Endothelial cell (in vitro differentiated cells): ENCODE results near the gene ANGPTL5. TPM values are rescaled to one million over a fixed set of nuclear protein-coding genes. Genes with fewer than 3 reads are reported as not detected.
"Not testable (repeated sequence)": the region's sequence is repeated elsewhere in the genome, so short reads cannot be mapped to it uniquely, and the experiment has no call there.

ENCODE experiments used
- DNase-seq: peaks from one replicate; pipeline ENCODE4 v3.0.0; 2021; ENCODE audit warnings: low spot score
- H3K27ac Mint-ChIP-seq: one replicate; pipeline ENCODE4 v1.8.0; 2021; ENCODE audit warnings: mixed read lengths, inconsistent platforms; ENCODE audit not compliant: unreplicated experiment
- H3K27me3 Mint-ChIP-seq: one replicate; pipeline ENCODE4 v1.8.0; 2021; ENCODE audit warnings: mild to moderate bottlenecking, moderate library complexity, mixed read lengths, inconsistent platforms; ENCODE audit not compliant: unreplicated experiment
- H3K36me3 Mint-ChIP-seq: one replicate; pipeline ENCODE4 v1.8.0; 2021; ENCODE audit warnings: mild to moderate bottlenecking, low read depth, mixed read lengths, inconsistent platforms; ENCODE audit not compliant: unreplicated experiment
- H3K4me1 Mint-ChIP-seq: one replicate; pipeline ENCODE4 v1.8.0; 2021; ENCODE audit warnings: mild to moderate bottlenecking, mixed read lengths, inconsistent platforms; ENCODE audit not compliant: unreplicated experiment
- H3K4me3 Mint-ChIP-seq: one replicate; pipeline ENCODE4 v1.8.0; 2021; ENCODE audit warnings: mild to moderate bottlenecking, mixed read lengths, inconsistent platforms; ENCODE audit not compliant: unreplicated experiment
- H3K9me3 Mint-ChIP-seq: one replicate; pipeline ENCODE4 v1.8.0; 2021; ENCODE audit warnings: mixed read lengths, inconsistent platforms; ENCODE audit not compliant: unreplicated experiment
- CTCF ChIP-seq: fragments of 200-600 bp; sonication (generic); IDR thresholded peaks from one replicate; pipeline ENCODE4 v1.5.0; 2021; ENCODE audit warnings: antibody characterized with exemption; ENCODE audit not compliant: unreplicated experiment
- long read RNA-seq: library from polyadenylated mRNA; unstranded; transcript quantifications from one replicate; pipeline ENCODE4 v2.0.0, GENCODE V29; 2020; ENCODE audit not compliant: unreplicated experiment
- total RNA-seq: library from RNA; stranded (reverse); fragmentation: NEBNext Ultra II Directional; extraction: Animal tissue kit (Norgen Biotek cat#: 25700); gene quantifications from one replicate; pipeline ENCODE4 v1.2.1, GENCODE V29; 2021; ENCODE audit not compliant: unreplicated experiment

The ANGPTL5 gene
- total RNA-seq = not detected
- long read RNA-seq, partial matches to known transcripts = 0 of 3 reads
- long read RNA-seq, other reads (novel, unspliced or antisense) = 3 of 3 reads

GRCh38 chr11:101916422-101916821 is at the start of gene ANGPTL5:
TSS of gene ANGPTL5 (minus strand) at chr11:101916522. CDS start at chr11:101907909, 8,613 bp downstream.
- no peak for DNase-seq
- no peak for TF ChIP-seq CTCF
- H3K27ac Mint-ChIP-seq = peak within 1 kb of the TSS; percentile 95
- peaks cover 4% of the 10 kb centered on the region for H3K36me3 Mint-ChIP-seq
- no peaks in the 10 kb centered on the region for H3K9me3 Mint-ChIP-seq
- peaks cover 15% of the 10 kb centered on the region for H3K27me3 Mint-ChIP-seq
- peak within 1 kb of the TSS; percentile 93 for H3K4me3 Mint-ChIP-seq
- H3K4me1 Mint-ChIP-seq = peaks cover 49% of the 10 kb centered on the region

GRCh38 chr11:101964200-101964599 is 47.9 kb upstream of the ANGPTL5 start:
- H3K27me3 Mint-ChIP-seq, H3K36me3 Mint-ChIP-seq, H3K4me3 Mint-ChIP-seq, H3K4me1 Mint-ChIP-seq, H3K9me3 Mint-ChIP-seq, DNase-seq, H3K27ac Mint-ChIP-seq: not testable (repeated sequence)

GRCh38 chr11:101960231-101960630 is 43.9 kb upstream of the ANGPTL5 start:
- H3K4me1 Mint-ChIP-seq = peaks cover 10% of the 10 kb centered on the region
- DNase-seq = no peak
- no peak overlapping the region for H3K27ac Mint-ChIP-seq
- H3K9me3 Mint-ChIP-seq = no peaks in the 10 kb centered on the region
- H3K4me3 Mint-ChIP-seq = no peak overlapping the region
- peaks cover 5% of the 10 kb centered on the region for H3K36me3 Mint-ChIP-seq
- H3K27me3 Mint-ChIP-seq = peaks cover 4% of the 10 kb centered on the region
- TF ChIP-seq CTCF = no peak

- DNase-seq = no peak
- Mint-ChIP-seq H3K4me1 (peaks cover 10% of the 10 kb centered on the region), H3K27ac (peak overlapping the region; percentile 55), H3K9me3 (no peaks in the 10 kb centered on the region), H3K27me3 (peaks cover 4% of the 10 kb centered on the region), H3K4me3 (no peak overlapping the region), H3K36me3 (peaks cover 5% of the 10 kb centered on the region)
- TF ChIP-seq CTCF = no peak
Observed at GRCh38 chr11:101955701-101956100, 39.4 kb upstream of the ANGPTL5 start.

GRCh38 chr11:101955278-101955677 is 39.0 kb upstream of the ANGPTL5 start:
- DNase-seq = no peak
- H3K9me3 Mint-ChIP-seq = no peaks in the 10 kb centered on the region
- no peak overlapping the region for H3K4me3 Mint-ChIP-seq
- H3K4me1 Mint-ChIP-seq = peaks cover 10% of the 10 kb centered on the region
- H3K27me3 Mint-ChIP-seq = peaks cover 4% of the 10 kb centered on the region
- no peak for TF ChIP-seq CTCF
- H3K27ac Mint-ChIP-seq = no peak overlapping the region
- peaks cover 5% of the 10 kb centered on the region for H3K36me3 Mint-ChIP-seq
